Measurements from ENCODE around the gene CEP70. TPM values are rescaled to one million over a fixed set of nuclear protein-coding genes. Genes with fewer than 3 reads are reported as not detected.

Gene CEP70
- total and polyA plus RNA-seq, 2 of the 13 experiments (the other 11 are each of a cell fraction or from before 2014, with no cell fraction given) = 4.0 to 22.3 TPM

GRCh38 chr3:138470687-138471086 is 123.4 kb downstream of the CEP70 start (continued):
- TF ChIP-seq BCLAF1 (IDR thresholded peaks at IDR 0.05) (no peak), SIN3A (IDR thresholded peaks at IDR 0.05; ENCODE audit: borderline replicate concordance, low read depth, low read length) (no peak), ZNF30 (CRISPR knock-in tag; IDR thresholded peaks at IDR 0.05) (no peak), ZBTB33 (CRISPR knock-in tag; IDR thresholded peaks at IDR 0.05) (no peak)

- BruUV-seq (replicated peaks) = no TSS peak
- intact Hi-C loops (cut with micrococcal nuclease; ENCODE audit: unreplicated experiment) (no loop called here), in situ Hi-C loops (cut with HindIII; ENCODE audit: extremely low pct_ligation_motif_present, low pct_unique_long_range_greater_than_20kb) (no loop called here)
- CTCF ChIA-PET (ENCODE audit: low intra/inter-chr PET ratio, low total read pairs) = no interaction called here
- Histone ChIP-seq H3K27ac (ENCODE audit: extremely low read length, insufficient read depth, low read length) (no peak overlapping the region), H3K27me3 (ENCODE audit: control insufficient read depth in 1 of 2, insufficient read depth in 2 of 2, low read length in 2 of 2) (no peaks in the 10 kb centered on the region), H3K9ac (ENCODE audit: insufficient read depth, low read depth, low read length) (no peak overlapping the region), H4K20me1 (ENCODE audit: insufficient read depth, low read length) (no peaks in the 10 kb centered on the region), H2AFZ (ENCODE audit: low read length) (no peak overlapping the region), H3K36me3 (replicated peaks in 1 of 2; ENCODE audit: control insufficient read depth in 1 of 2, insufficient read depth in 2 of 2, low read length in 2 of 2) (no peaks in the 10 kb centered on the region; a peak in 1 of 5 replicates), H3K9me3 (ENCODE audit: low read length) (no peaks in the 10 kb centered on the region), H3K79me2 (ENCODE audit: insufficient read depth, low read length) (no peaks in the 10 kb centered on the region), H3K4me1 (ENCODE audit: insufficient read depth, low read length) (no peaks in the 10 kb centered on the region), H3K4me2 (ENCODE audit: low read depth, low read length) (no peak overlapping the region), H3K4me3 (replicated peaks in 1 of 3; ENCODE audit: insufficient read depth in 1 of 3, low read depth in 2 of 3, low read length in 3 of 3) (no peak overlapping the region)
- POLR2A ChIA-PET = no interaction called here
- TF ChIP-seq MAFK (conservative IDR thresholded peaks at IDR 0.05 in 1 of 2, IDR thresholded peaks at IDR 0.05 in 1 of 2; ENCODE audit: low read length in 2 of 2) (no peak), BHLHE40 (IDR thresholded peaks at IDR 0.05; ENCODE audit: low read length) (no peak), XRCC5 (optimal IDR thresholded peaks at IDR 0.05; ENCODE audit: low read length) (no peak), NFYC (CRISPR knock-in tag; IDR thresholded peaks at IDR 0.05) (no peak), HMG20B (CRISPR knock-in tag; conservative IDR thresholded peaks at IDR 0.05) (no peak), ZNF563 (CRISPR knock-in tag; IDR thresholded peaks at IDR 0.05) (no peak), ZNF577 (CRISPR knock-in tag; IDR thresholded peaks at IDR 0.05; ENCODE audit: borderline replicate concordance, low read depth) (no peak)
- WGBS (ENCODE audit: low lambda C conversion rate) = 98% methylated on average over 6 of the region's 6 CpGs
- ATAC-seq (no peak), FAIRE-seq (no peak), DNase-seq (ENCODE audit: low spot score) (no peak)
Observed at GRCh38 chr3:138469874-138470273, 124.2 kb downstream of the CEP70 start.
